ENCODE results near the gene GRB7.
"Not testable (repeated sequence)": the region's sequence is repeated elsewhere in the genome, so short reads cannot be mapped to it uniquely, and the experiment has no call there.

Gene GRB7

GRCh38 chr17:39736319-39737165 is 1.2 kb upstream of the GRB7 start:
- no peak for DNase-seq

DNA sequence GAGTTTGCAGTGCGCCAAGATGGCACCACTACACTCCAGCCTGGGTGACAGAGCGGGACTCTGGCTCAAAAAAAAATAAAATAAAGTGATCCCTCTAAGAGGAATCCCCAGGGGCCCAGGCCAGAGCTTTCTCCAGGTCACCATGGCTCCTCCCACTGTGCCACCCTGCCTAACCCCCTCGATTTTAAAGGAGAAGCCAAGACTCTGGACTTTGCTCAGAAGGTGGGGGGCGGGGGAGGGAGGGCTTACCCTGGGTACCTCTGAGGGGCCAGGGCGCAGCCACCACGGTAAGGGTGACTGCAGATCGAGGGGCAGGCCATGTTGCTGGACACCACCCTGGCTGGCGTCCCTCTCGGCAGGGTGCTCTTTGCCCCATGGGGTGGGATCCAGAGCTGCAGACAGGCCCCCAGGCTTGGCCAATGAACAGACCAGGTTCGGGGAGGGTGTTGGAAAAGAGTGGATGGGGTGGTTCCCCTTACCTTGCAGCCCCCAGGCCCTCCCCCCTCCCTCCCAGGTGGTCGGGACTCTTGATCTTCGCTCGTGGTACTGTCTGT is 455 bp upstream of the GRB7 start:
- no peak for DNase-seq

- peak; percentile 62 for DNase-seq
Measured at GRCh38 chr17:39738568-39738901, 797 bp downstream of the GRB7 start.

GRCh38 chr17:39738983-39739884 is 1.5 kb downstream of the GRB7 start:
- DNase-seq = no peak

GRCh38 chr17:39739885-39740356 is 2.2 kb downstream of the GRB7 start:
- DNase-seq = no peak

GRCh38 chr17:39740357-39741111 is 2.8 kb downstream of the GRB7 start:
- no peak for DNase-seq

- no peak for DNase-seq
Measured at GRCh38 chr17:39742126-39742855, 4.6 kb downstream of the GRB7 start.

GRCh38 chr17:39742856-39743436 is 5.2 kb downstream of the GRB7 start:
- DNase-seq = no peak

GRCh38 chr17:39744075-39744835 is 6.5 kb downstream of the GRB7 start:
- no peak for DNase-seq

DNA sequence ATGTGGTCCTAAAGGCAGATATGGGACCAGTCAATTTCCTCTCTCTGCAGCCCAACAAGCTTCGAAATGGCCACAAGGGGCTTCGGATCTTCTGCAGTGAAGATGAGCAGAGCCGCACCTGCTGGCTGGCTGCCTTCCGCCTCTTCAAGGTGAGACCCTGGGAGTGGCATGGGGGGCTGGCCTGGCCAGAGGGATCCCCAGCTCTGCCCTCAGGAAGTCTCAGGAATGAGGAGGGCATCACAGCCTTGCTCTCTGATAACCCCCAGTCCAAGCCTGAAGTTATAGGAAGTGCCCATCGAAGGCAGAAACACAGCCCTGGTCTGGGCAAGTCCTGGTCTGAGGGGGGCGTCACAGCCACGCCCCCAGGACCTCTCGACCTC is 7.1 kb downstream of the GRB7 start:
- no peak for DNase-seq

GRCh38 chr17:39745335-39746144 is 7.8 kb downstream of the GRB7 start:
- no peak for DNase-seq

GRCh38 chr17:39746145-39746461 is 8.4 kb downstream of the GRB7 start:
- no peak for DNase-seq

DNA sequence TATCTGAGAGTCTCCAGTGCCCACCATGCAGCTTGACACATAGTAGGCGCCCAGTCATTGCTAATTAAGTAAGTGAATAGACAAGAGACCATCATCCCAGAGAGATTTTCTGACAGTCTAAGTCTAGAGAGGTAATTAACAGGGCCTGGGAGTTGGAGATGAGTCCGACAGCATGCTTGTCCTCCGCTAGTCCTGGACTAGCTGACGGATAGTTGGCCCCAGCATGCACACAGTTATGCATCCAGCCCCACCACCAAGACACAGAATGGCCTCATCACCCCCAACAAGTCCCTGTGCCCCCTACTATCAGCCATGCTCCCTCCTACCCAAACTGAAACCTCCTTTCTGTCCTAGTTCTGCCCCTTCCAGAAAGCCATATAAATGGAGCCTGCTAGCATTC is 10.0 kb downstream of the GRB7 start:
- DNase-seq = no peak

DNA sequence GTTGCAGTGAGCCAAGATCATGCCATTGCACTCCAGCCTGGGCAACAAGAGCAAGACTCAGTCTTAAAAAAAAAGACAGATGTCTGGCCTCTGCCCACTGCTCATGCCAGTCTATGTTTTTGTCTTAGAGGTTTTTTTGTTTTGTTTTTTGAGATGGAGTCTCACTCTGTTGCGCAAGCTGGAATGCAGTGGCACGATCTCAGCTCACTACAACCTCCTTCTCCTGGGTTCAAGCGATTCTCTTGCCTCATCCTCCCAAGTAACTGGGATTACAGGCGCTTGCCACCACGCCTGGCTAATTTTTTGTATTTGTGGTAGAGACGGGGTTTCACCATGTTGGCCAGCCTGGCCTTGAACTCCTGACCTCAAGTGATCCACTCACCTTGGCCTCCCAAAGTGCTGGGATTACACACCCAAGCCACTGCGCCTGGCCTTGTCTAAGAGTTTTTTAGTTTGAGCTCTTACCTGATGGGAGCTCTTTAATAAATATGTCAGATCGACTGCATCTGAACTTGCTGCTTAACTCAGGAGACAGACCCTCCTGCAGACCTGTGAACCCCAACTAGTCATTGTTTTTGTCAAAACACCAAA is 10.8 kb downstream of the GRB7 start:
- DNase-seq = not testable (repeated sequence)

- no peak for DNase-seq
Measured at GRCh38 chr17:39750131-39751015, 12.6 kb downstream of the GRB7 start.

- no peak for DNase-seq
Measured at GRCh38 chr17:39751016-39751543, 13.3 kb downstream of the GRB7 start.

DNA sequence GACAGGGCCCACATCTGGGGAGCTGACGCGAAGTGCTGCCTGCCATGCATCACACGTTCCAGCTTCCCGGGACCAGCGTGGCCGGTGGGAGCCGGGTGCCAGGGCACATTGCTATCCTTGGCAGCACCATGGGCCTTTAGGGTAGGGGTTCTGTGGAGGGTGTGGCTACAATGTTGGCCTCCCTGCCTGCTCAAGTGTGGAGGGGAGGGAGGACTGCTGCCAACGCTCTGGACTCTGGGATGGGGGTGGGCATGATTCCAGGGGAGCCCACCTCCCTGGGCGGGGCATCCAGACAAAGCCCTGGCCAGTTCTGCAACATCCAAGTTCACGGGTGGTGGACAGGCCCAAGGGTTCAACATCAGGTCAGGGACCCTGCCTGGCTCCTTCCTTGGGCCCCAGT is 13.9 kb downstream of the GRB7 start:
- no peak for DNase-seq

DNA sequence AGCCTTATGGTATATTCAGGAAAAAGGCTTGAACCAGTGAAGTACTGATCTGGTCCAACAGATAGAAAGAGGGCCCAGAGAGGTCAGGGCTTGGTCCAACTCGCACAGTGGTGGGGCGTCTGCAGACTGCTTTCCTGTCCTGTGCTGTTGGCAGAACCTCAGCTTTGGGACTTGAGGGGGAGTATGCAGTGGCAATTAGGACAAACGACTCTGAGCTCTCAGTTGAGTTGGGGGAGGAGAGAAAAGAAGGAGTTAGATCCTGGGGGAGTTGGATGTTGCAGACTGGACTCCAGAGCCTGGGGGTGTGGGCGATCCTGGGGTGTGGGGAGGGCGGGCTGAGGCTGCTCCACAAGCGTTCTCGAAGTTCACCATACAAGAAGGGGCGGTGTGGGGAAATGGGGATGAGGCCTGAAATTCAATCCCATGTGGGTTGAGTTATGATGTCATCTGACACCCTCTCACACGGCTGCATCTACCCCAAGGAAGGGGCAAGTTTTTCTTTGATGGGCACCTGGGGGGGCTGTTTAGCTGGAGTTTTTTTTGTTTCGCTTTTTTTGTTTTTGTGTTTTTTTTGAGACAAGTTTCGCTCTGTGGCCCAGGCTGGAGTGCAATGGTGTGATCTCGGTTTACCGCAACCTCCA is 14.6 kb downstream of the GRB7 start:
- no peak for DNase-seq

Data from CD4-positive, alpha-beta T cell treated with Interleukin-21 for 1 hour (primary cell).